Ascending aorta (tissue), 2 donors: ENCODE data around the gene ITPKB. TPM values are rescaled to one million over a fixed set of nuclear protein-coding genes. Genes with fewer than 3 reads are reported as not detected.

ENCODE experiments used
- DNase-seq, 2 donors: peaks; one replicate each; pipeline ENCODE4 v3.0.0-alpha.2; 2019; ENCODE audit warnings: low spot score in 2 of 2
- H3K27ac ChIP-seq, 2 donors: fragments of 200-600 bp; sonication (generic); one replicate each; pipeline ENCODE4 v1.5.1; 2016 to 2017; ENCODE audit warnings: mild to moderate bottlenecking in 1 of 2
- H3K27me3 ChIP-seq: fragments of 200-600 bp; sonication (generic); one replicate; pipeline ENCODE4 v1.5.1; 2017
- H3K36me3 ChIP-seq, 2 donors: fragments of 200-600 bp; sonication (generic); one replicate each; pipeline ENCODE4 v1.5.1; 2016
- H3K4me1 ChIP-seq, 2 donors: fragments of 200-600 bp; sonication (generic); one replicate each; pipeline ENCODE4 v1.5.1; 2016 to 2017; ENCODE audit warnings: mild to moderate bottlenecking in 1 of 2
- H3K4me3 ChIP-seq, 2 donors: fragments of 200-600 bp; sonication (generic); one replicate each; pipeline ENCODE4 v1.5.1; 2016 to 2017; ENCODE audit warnings: mild to moderate bottlenecking in 1 of 2
- H3K9me3 ChIP-seq, 2 donors: fragments of 200-600 bp; sonication (generic); one replicate each; pipeline ENCODE4 v1.5.1; 2016
- CTCF ChIP-seq, 3 experiments: fragments of 200-600 bp in 2 of 3; fragments of 450-650 bp in 1 of 3; sonication (generic) in 2 of 3; IDR thresholded peaks; one replicate each; pipeline ENCODE4 v1.5.1; 2016 to 2019; ENCODE audit warnings: antibody characterized with exemption in 3 of 3, mild to moderate bottlenecking in 1 of 3, moderate library complexity in 1 of 3
- intact Hi-C: fragments of 100-400 bp; cut with DNase I; formaldehyde crosslinking; loops from one replicate; pipeline ENCODE4 v1.15.1; 2023
- total RNA-seq: library from RNA; depleted of rRNA; stranded (reverse); fragments of >200 nt; gene quantifications from one replicate; pipeline ENCODE4 v1.1.0, GENCODE V29; 2016

ITPKB gene
- total RNA-seq, 1 donor from 2014 or later = 27.5 TPM

- H3K4me3 ChIP-seq = peak overlapping the region in 1 of 2 donors; percentile 36
- peaks cover 21 to 43% of the 10 kb centered on the region in 2 donors for H3K4me1 ChIP-seq
- H3K9me3 ChIP-seq = no peaks in the 10 kb centered on the region
- intact Hi-C loops = no loop called here
- TF ChIP-seq CTCF (IDR thresholded peaks at IDR 0.05) = no peak
- H3K27ac ChIP-seq = peak overlapping the region in 1 of 2 donors; percentile 15
- no peaks in the 10 kb centered on the region for H3K36me3 ChIP-seq
- H3K27me3 ChIP-seq = no peaks in the 10 kb centered on the region
- no peak for DNase-seq
Observed at GRCh38 chr1:226733304-226733703, 5.8 kb downstream of the ITPKB start.

DNA sequence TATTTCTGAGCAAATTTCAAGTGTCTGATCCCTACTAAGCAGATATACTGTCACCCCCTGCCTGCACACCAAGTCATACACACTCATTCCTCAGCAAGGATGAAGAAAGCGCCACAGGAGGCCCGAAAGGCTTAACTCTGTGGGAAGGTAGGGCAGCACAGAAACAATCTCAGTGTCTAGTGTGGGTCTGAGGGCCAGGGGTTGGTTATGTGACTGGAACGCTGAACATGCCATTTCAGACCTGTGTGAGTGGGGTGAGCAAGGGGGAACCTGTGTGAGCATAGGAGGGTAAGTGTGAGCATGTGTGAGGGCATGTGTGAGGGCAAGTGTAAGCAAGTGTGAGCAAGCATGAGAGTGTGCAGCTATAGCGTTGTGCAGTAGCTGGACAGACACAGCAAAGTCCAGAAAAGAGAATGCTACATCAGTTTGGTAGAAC, 6.2 kb downstream of the ITPKB start:
- H3K4me1 ChIP-seq = peaks cover 21 to 43% of the 10 kb centered on the region in 2 donors
- H3K27me3 ChIP-seq = no peaks in the 10 kb centered on the region
- no peaks in the 10 kb centered on the region for H3K36me3 ChIP-seq
- TF ChIP-seq CTCF (IDR thresholded peaks at IDR 0.05) = no peak
- peak overlapping the region in 1 of 2 donors; percentile 28 for H3K27ac ChIP-seq
- intact Hi-C loops = no loop called here
- DNase-seq = no peak
- H3K4me3 ChIP-seq = peak overlapping the region in 1 of 2 donors; percentile 36
- no peaks in the 10 kb centered on the region for H3K9me3 ChIP-seq

- TF ChIP-seq CTCF (IDR thresholded peaks at IDR 0.05) = no peak
- H3K4me3 ChIP-seq = no peak overlapping the region
- no peaks in the 10 kb centered on the region for H3K27me3 ChIP-seq
- no peak for DNase-seq
- no peaks in the 10 kb centered on the region for H3K36me3 ChIP-seq
- H3K4me1 ChIP-seq = peaks cover 15 to 39% of the 10 kb centered on the region in 2 donors
- peak overlapping the region in 1 of 2 donors; percentile 21 for H3K27ac ChIP-seq
- no peaks in the 10 kb centered on the region for H3K9me3 ChIP-seq
- intact Hi-C loops = no loop called here
Observed at GRCh38 chr1:226731257-226731893, 7.7 kb downstream of the ITPKB start.

GRCh38 chr1:226730836-226731235, 8.2 kb downstream of the ITPKB start:
- no peaks in the 10 kb centered on the region for H3K9me3 ChIP-seq
- no peak overlapping the region for H3K4me3 ChIP-seq
- no peak for DNase-seq
- no peak overlapping the region for H3K27ac ChIP-seq
- intact Hi-C loops = no loop called here
- no peak for TF ChIP-seq CTCF (IDR thresholded peaks at IDR 0.05)
- no peaks in the 10 kb centered on the region for H3K27me3 ChIP-seq
- no peaks in the 10 kb centered on the region for H3K36me3 ChIP-seq
- H3K4me1 ChIP-seq = peaks cover 10 to 34% of the 10 kb centered on the region in 2 donors

- H3K4me3 ChIP-seq = no peak overlapping the region
- DNase-seq = no peak
- H3K4me1 ChIP-seq = peaks cover 6 to 26% of the 10 kb centered on the region in 2 donors
- H3K9me3 ChIP-seq = no peaks in the 10 kb centered on the region
- H3K27ac ChIP-seq = no peak overlapping the region
- intact Hi-C loops = no loop called here
- no peaks in the 10 kb centered on the region for H3K27me3 ChIP-seq
- H3K36me3 ChIP-seq = no peaks in the 10 kb centered on the region
- no peak for TF ChIP-seq CTCF (IDR thresholded peaks at IDR 0.05)
Observed at GRCh38 chr1:226730071-226730470, 9.0 kb downstream of the ITPKB start.
